HG03196 (cell line): Measurements from ENCODE around the gene FAH.

Source experiments
- ATAC-seq: cut with Tn5 transposase; IDR thresholded peaks from one replicate; pipeline ENCODE4 v1.9.1; 2021; ENCODE audit not compliant: unreplicated experiment

The FAH gene

GRCh38 chr15:80171787-80172186, 19.0 kb downstream of the FAH start:
- no peak for ATAC-seq

GRCh38 chr15:80172401-80172800, 19.6 kb downstream of the FAH start:
- ATAC-seq, result no peak

- peak; percentile 59 for ATAC-seq
Measured at GRCh38 chr15:80173022-80173759, 20.4 kb downstream of the FAH start.

- ATAC-seq, result no peak
Measured at GRCh38 chr15:80174017-80174746, 21.4 kb downstream of the FAH start.

GRCh38 chr15:80175436-80175835, 22.6 kb downstream of the FAH start:
- no peak for ATAC-seq

GRCh38 chr15:80176443-80176842, 23.6 kb downstream of the FAH start:
- ATAC-seq, result no peak

GRCh38 chr15:80177156-80177555, 24.4 kb downstream of the FAH start:
- no peak for ATAC-seq

- ATAC-seq, result no peak
Measured at GRCh38 chr15:80179025-80179759, 26.4 kb downstream of the FAH start.

GRCh38 chr15:80179935-80180334, 27.1 kb downstream of the FAH start:
- ATAC-seq, result no peak

- no peak for ATAC-seq
Measured at GRCh38 chr15:80180468-80180867, 27.7 kb downstream of the FAH start.

GRCh38 chr15:80180986-80181385, 28.2 kb downstream of the FAH start:
- ATAC-seq, result no peak

GRCh38 chr15:80182611-80183261, 29.9 kb downstream of the FAH start:
- ATAC-seq, result no peak

- no peak for ATAC-seq
Measured at GRCh38 chr15:80183306-80183705, 30.5 kb downstream of the FAH start.

- no peak for ATAC-seq
Measured at GRCh38 chr15:80183886-80184285, 31.1 kb downstream of the FAH start.

GRCh38 chr15:80184554-80184953, 31.8 kb downstream of the FAH start:
- ATAC-seq, result no peak

- ATAC-seq, result no peak
Measured at GRCh38 chr15:80185152-80185551, 32.4 kb downstream of the FAH start.

- ATAC-seq, result no peak
Measured at GRCh38 chr15:80186066-80186465, 33.3 kb downstream of the FAH start.

- ATAC-seq, result no peak
Measured at GRCh38 chr15:80186597-80186996, 33.8 kb downstream of the FAH start.

GRCh38 chr15:80188251-80188650, 35.5 kb downstream of the FAH start:
- ATAC-seq, result no peak

GRCh38 chr15:80191198-80191597, 38.4 kb downstream of the FAH start:
- ATAC-seq, result no peak

- no peak for ATAC-seq
Measured at GRCh38 chr15:80191897-80192595, 39.2 kb downstream of the FAH start.
